Suppressor macrophage (primary cell): Measurements from ENCODE around the gene PNPLA2.

Experiments used
- DNase-seq, 4 experiments: peaks; one replicate each; pipeline ENCODE4 v3.0.0-alpha.2; 2020 to 2022
- total RNA-seq, 17 experiments: gene quantifications; one replicate each; lab custom pipeline; 2026; ENCODE audit warnings: mixed read lengths in 6 of 17, inconsistent platforms in 3 of 17; lab: John Stamatoyannopoulos, UW

The PNPLA2 gene
- total RNA-seq: 8.3 to 43.4 (median 17.3) reads per million in 17 experiments

DNA sequence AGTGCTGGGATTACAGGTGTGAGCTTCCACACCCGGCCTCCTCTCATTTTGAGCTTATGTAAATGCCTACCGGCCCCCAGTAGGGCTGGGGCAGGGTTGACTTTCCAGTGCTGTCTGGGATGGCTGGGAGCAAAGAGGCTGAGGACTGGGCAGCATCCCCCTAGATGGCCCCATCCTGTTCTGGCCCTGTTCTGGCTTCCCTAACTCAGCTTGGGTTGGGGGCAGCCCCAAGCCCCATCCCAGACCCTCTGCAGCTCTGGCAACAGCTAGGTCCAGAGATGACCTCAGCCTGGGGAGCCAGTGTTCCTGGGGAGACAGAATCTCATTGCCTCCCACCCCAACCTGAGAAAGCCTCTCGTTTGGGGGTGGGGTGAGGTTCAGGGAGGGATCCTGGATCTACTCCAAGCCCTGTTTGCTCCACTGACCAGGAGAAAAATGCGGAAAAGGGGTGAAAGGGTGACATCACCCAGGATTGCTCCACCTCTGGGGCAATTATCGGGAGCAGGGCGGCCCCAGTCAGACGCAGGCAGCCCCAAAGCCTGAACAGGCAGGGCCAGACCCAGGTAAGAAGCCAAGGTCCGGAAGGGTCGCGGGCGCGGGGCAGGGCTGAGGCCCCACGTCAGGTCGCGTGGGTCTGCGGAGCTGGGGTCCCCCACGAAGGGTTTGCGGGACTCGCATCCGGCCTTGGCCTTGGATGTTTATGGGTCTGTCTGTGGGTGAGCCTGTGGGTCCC lies at the start of gene PNPLA2:
Gene PNPLA2, plus strand, starts transcription at position 519 of the 733 bp plus-strand sequence. CDS start 805 bp downstream, outside the sequence.
- peak in 1 of 4 experiments; percentile 34 for DNase-seq

- DNase-seq: no peak
These were observed 48.6 kb upstream of the PNPLA2 start for GRCh38 chr11:769887-770641.

DNA sequence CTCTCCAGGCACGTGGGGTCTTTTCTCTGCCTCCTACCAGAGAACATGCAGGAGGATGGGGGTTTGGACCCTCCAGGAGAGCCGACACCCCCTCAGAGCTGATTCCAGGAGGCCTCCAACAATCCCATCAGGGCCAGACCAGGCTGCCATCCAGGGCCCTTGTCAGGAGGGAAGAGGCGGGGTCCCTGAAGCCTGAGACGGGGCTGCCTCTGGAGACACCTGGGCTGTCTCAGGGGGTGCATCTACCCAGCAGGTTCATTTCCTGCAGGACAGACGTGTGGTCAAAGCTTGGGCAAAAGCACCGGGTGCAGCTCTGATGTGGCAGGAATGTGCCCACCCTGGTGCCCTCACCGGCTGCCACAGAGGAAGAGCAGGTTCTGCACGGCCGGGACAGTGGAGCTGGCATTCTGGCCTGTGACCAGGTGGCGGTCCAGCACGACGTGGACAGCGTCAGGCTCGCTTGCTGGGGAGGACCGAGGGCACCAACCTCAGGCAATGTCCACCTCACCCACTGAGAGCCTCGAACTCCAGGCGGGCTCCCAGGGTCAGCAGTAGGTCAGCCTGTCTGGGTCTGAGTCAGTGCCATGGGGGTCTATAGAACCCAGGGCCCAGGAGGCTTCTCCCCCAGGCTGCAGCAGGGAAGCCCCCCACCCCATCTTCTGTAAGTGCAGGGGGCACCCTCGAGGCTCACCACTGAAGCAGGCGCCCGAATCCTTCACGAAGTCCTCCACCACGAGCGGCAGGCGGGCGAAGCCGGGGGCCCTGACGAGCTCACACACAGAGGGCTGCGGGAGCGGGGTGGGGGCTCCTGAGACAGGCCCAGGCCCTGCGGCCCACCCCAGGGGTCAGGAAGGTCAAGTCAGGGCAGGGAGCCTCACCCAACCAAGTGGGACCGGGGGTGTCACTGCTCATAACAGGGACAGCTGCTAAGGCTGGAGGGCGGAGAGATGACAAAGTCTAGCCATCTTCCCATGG lies 47.8 kb upstream of the PNPLA2 start:
- no peak for DNase-seq

GRCh38 chr11:771617-772204 lies 47.0 kb upstream of the PNPLA2 start:
- no peak for DNase-seq

GRCh38 chr11:772429-773390 lies 46.0 kb upstream of the PNPLA2 start:
- no peak for DNase-seq

GRCh38 chr11:773425-773824 lies 45.3 kb upstream of the PNPLA2 start:
- DNase-seq: no peak

GRCh38 chr11:773830-774229 lies 44.9 kb upstream of the PNPLA2 start:
- DNase-seq: no peak

- no peak for DNase-seq
These were observed 43.7 kb upstream of the PNPLA2 start for GRCh38 chr11:774873-775592.

DNA sequence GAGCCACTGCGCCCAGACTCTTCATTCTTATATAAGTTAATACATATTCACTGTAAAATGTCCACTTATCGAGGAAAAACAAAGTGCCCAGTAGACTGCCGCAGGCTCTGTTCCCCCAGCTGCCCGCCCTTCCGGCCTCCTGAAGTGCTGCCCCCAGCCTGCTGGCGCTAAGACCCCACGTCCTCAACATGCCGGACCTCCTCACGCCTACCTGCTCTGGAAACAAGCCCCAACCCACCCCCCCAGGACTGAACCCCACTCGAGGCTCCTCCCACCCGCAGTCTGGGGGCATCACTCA lies 42.5 kb upstream of the PNPLA2 start:
- DNase-seq: no peak

- peak; percentile 49 to 68 (median 60) for DNase-seq
These were observed 42.0 kb upstream of the PNPLA2 start for GRCh38 chr11:776561-777287.

DNA sequence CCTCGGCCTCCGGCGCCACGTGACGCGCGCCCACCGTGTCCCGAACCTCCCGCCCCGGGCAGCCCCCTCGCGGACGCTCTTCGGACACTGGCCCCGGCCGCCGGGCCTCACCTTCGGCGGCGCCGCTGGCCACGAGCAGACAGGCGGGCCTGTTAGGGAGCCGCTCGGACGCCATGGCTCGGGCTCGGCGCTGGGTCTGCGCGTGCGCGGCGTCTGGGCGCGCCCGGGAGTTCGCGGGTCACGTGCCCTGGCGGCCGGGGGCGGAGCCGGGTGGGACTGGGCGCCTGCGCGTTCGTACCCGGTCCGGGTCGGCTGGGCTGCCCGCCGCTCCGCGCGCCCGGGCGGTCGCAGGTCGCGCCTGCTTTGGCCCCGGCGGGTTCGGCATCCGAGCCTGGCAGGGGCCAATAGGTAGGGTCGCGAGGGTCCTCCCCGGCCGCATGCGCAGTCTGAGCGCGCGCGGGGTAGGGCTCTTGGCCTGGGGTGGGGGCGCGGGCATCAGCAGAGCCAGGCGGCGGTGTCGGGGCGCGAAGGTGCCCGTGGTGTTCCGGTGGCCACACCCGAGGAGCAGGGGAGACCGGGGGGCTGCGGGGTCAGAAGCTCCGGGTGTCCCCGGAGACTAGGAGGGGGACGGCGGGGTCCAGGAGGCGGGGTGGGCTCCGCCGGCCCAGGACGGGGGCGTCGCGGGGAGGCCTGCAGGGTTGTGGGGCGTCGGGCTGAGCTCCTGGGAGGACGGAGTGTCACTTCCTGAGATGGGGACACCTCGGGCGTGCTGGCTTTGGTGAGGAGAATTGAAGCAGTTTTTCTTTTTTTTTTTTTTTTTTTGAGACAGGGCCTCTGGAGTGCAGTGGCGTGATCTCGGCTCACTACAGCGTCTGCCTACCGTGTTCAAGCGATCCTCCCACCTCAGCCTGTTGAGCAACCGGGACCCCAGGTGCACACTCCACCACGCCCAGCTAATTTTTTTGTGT lies 41.1 kb upstream of the PNPLA2 start, which contains the start of gene GATD1:
Gene GATD1, minus strand, starts transcription at position 200 of the 968 bp plus-strand sequence. Its CDS starts 25 bp downstream, at position 175.
- peak; percentile 95 to 98 (median 96) for DNase-seq

GRCh38 chr11:778976-779954 lies 39.4 kb upstream of the PNPLA2 start:
- DNase-seq: no peak

DNA sequence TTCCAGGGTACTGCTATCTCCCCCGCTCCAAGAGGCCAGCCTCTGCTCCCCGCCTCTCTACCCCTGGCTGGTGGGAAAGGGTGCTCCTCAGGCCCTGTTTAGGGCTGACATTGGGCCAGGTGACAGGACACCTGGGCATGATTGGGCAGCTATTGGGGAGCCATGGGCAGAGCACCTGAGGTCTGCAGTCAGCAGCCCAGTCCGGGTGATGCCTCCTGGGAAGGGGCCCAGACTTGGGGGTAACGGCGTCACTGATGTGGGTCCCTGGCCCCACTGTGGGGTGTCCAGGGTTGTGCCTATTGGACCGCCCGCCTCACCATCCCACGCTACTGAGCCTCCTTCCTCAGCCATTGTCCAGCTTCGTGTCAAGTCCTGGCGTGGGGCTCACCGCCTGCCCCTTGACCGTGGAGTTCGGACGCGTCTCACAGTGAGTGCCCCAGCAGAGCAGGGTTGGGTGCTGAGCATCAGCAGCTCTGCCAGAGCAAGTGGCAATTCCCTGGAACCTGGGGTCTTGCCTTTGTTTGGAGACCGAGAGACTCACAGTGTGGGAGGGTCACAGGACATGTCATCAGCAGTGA lies 38.7 kb upstream of the PNPLA2 start:
- no peak for DNase-seq

- DNase-seq: no peak
These were observed 36.2 kb upstream of the PNPLA2 start for GRCh38 chr11:782264-783174.

GRCh38 chr11:783581-784015 lies 35.1 kb upstream of the PNPLA2 start:
- peak in 2 of 4 experiments; percentile 20 to 80 for DNase-seq
